ENCODE measurements around the gene NPTN.
A peak's percentile ranks its signal among the peaks of the same experiment; 100 is the strongest.
"Not testable (repeated sequence)": the region's sequence is repeated elsewhere in the genome, so short reads cannot be mapped to it uniquely, and the experiment has no call there.

The NPTN gene

GRCh38 chr15:73633111-73633990 is at the start of gene NPTN:
Gene NPTN (minus strand): TSS chr15:73633389. CDS start chr15:73633215, 174 bp downstream.
- peak; percentile 97 to 98 for DNase-seq

GRCh38 chr15:73682600-73683090 is 49.5 kb upstream of the NPTN start:
- DNase-seq, result no peak

GRCh38 chr15:73681856-73682599 is 48.8 kb upstream of the NPTN start:
- DNase-seq, result no peak

GRCh38 chr15:73681063-73681462 is 47.9 kb upstream of the NPTN start:
- no peak for DNase-seq

- no peak for DNase-seq
Observed at GRCh38 chr15:73680549-73680948, 47.4 kb upstream of the NPTN start.

GRCh38 chr15:73679964-73680363 is 46.8 kb upstream of the NPTN start:
- no peak for DNase-seq

- DNase-seq, result no peak
Observed at GRCh38 chr15:73679180-73679579, 46.0 kb upstream of the NPTN start.

- DNase-seq, result no peak
Observed at GRCh38 chr15:73678498-73678897, 45.3 kb upstream of the NPTN start.

GRCh38 chr15:73677733-73678132 is 44.5 kb upstream of the NPTN start:
- no peak for DNase-seq

GRCh38 chr15:73677146-73677607 is 44.0 kb upstream of the NPTN start:
- DNase-seq, result peak; percentile 41 to 51

- DNase-seq, result no peak
Observed at GRCh38 chr15:73674587-73674986, 41.4 kb upstream of the NPTN start.

GRCh38 chr15:73660455-73660854 is 27.3 kb upstream of the NPTN start:
- DNase-seq, result no peak

GRCh38 chr15:73658645-73659044 is 25.5 kb upstream of the NPTN start:
- DNase-seq, result no peak

- no peak for DNase-seq
Observed at GRCh38 chr15:73655724-73656123, 22.5 kb upstream of the NPTN start.

GRCh38 chr15:73654659-73655058 is 21.5 kb upstream of the NPTN start:
- DNase-seq, result no peak

GRCh38 chr15:73650416-73651126 is 17.4 kb upstream of the NPTN start:
- no peak for DNase-seq

GRCh38 chr15:73648014-73648295 is 14.8 kb upstream of the NPTN start:
- no peak for DNase-seq

- DNase-seq, result no peak
Observed at GRCh38 chr15:73647259-73648013, 14.2 kb upstream of the NPTN start.

GRCh38 chr15:73639464-73639863 is 6.3 kb upstream of the NPTN start:
- not testable (repeated sequence) for DNase-seq

- DNase-seq, result no peak
Observed at GRCh38 chr15:73637527-73637926, 4.3 kb upstream of the NPTN start.

GRCh38 chr15:73633991-73634495 is 854 bp upstream of the NPTN start:
- DNase-seq, result no peak

GRCh38 chr15:73632670-73633058 is 525 bp downstream of the NPTN start:
- DNase-seq, result peak in 1 of 2 experiments; percentile 21
